ENCODE data around the gene LARGE1. TPM values are rescaled to one million over a fixed set of nuclear protein-coding genes. Genes with fewer than 3 reads are reported as not detected.

The LARGE1 gene
- total and polyA plus RNA-seq, 9 of the 15 experiments (the other 6 are each of a cell fraction or from before 2014, with no cell fraction given): 0.01 to 0.66 (median 0.14) TPM; not detected in 2

DNA sequence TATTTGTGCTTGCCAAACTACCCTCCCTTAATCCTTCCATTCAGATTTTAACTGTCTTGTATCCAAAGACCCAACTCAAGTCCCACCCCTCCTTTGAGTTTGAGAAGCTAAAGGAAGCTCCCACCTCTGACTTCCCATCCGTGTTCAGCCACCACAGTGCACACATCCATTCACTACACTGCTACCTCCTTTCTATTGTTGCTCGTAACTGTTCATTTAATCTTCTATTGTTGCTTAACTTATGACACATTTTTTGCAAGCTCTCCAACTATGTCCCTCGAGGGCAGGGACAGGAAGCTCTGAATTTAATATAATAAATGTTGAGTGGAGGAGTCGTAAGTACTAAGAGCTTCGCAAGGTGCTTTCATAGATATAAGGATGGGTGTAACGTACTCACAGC, 10.4 kb downstream of the LARGE1 start:
- ATAC-seq: no peak
- BruUV-seq (replicated peaks): no TSS peak
- CTCF ChIA-PET (ENCODE audit: low intra/inter-chr PET ratio): no interaction called here
- intact Hi-C loops (cut with micrococcal nuclease): no loop called here
- H3K9ac ChIP-seq (ENCODE audit: insufficient read depth in 1 of 2, low read depth in 2 of 2, low read length in 2 of 2): no peak overlapping the region
- H3K4me1 ChIP-seq (replicated peaks in 1 of 2; ENCODE audit: control insufficient read depth in 2 of 2, insufficient read depth in 2 of 2, low read length in 2 of 2): no peaks in the 10 kb centered on the region
- H3K9me3 ChIP-seq (replicated peaks; ENCODE audit: control insufficient read depth, insufficient read depth, low read depth, low read length): no peaks in the 10 kb centered on the region
- H3K27me3 ChIP-seq (ENCODE audit: control insufficient read depth in 2 of 2, insufficient read depth in 2 of 2, low read length in 2 of 2): no peaks in the 10 kb centered on the region
- no peak overlapping the region for H3K4me2 ChIP-seq (ENCODE audit: insufficient read depth, low read length)
- no peaks in the 10 kb centered on the region for H4K20me1 ChIP-seq (replicated peaks; ENCODE audit: control insufficient read depth, insufficient read depth, low read length)
- H3K4me3 ChIP-seq: no peak overlapping the region
- no peak overlapping the region for H3K27ac ChIP-seq (ENCODE audit: extremely low read depth, low read depth, low read length)
- H3K79me2 ChIP-seq (ENCODE audit: control insufficient read depth, insufficient read depth, low read length): no peaks in the 10 kb centered on the region
- H3K36me3 ChIP-seq (ENCODE audit: control insufficient read depth, insufficient read depth, low read length): no peaks in the 10 kb centered on the region
- no peak for DNase-seq (ENCODE audit: extremely low read depth in 1 of 4, low spot score in 3 of 4)
- POLR2A ChIA-PET: no interaction called here
- no peak for FAIRE-seq
- no peak overlapping the region for H2AFZ ChIP-seq (ENCODE audit: low read depth, low read length)
- WGBS (ENCODE audit: insufficient coverage, low coverage, missing lambda C conversion rate): 0% methylated on average over 6 of the region's 6 CpGs
- no peaks in the 10 kb centered on the region for H3K9me1 ChIP-seq (ENCODE audit: control insufficient read depth, insufficient read depth, low read length)
- in situ Hi-C loops (cut with MboI): no loop called here
- TF ChIP-seq EP400 (IDR thresholded peaks at IDR 0.05) (no peak), ZNF23 (CRISPR knock-in tag; IDR thresholded peaks at IDR 0.05) (no peak), GTF2F1 (IDR thresholded peaks at IDR 0.05; ENCODE audit: low read depth, low read length) (no peak), NR2C1 (IDR thresholded peaks at IDR 0.05) (no peak), NR2C1 (tag; IDR thresholded peaks at IDR 0.05) (no peak), FOXO4 (CRISPR knock-in tag; IDR thresholded peaks at IDR 0.05) (no peak), ATF7 (IDR thresholded peaks at IDR 0.05) (no peak), PTRF (tag; IDR thresholded peaks at IDR 0.05) (no peak), ESRRA (IDR thresholded peaks at IDR 0.05; ENCODE audit: borderline replicate concordance, low read depth) (no peak), SMARCE1 (IDR thresholded peaks at IDR 0.05) (no peak), ZNF253 (CRISPR knock-in tag; conservative IDR thresholded peaks at IDR 0.05) (no peak), TAF1 (IDR thresholded peaks at IDR 0.05; ENCODE audit: control insufficient read depth, extremely low read depth, insufficient read depth, low read length, severe bottlenecking) (no peak), PPARD (CRISPR knock-in tag; IDR thresholded peaks at IDR 0.05) (no peak), CBX2 (IDR thresholded peaks at IDR 0.05; ENCODE audit: insufficient read depth, low read length, poor library complexity, severe bottlenecking) (no peak), C11orf30 (IDR thresholded peaks at IDR 0.05; ENCODE audit: low read depth) (no peak)

All from K562 (cell line).